HEK293 (cell line): ENCODE data around the gene SLC35F3.

Source experiments
- CTCF ChIA-PET: fragments of 350-600 bp; formaldehyde crosslinking; extraction: SDS; loops from one replicate; lab custom pipeline; 2021; ENCODE audit warnings: antibody characterized with exemption; lab: Yijun Ruan, JAX
- POLR2A ChIA-PET: fragments of 300-600 bp; formaldehyde crosslinking; extraction: SDS; loops from one replicate; lab custom pipeline; 2020; ENCODE audit warnings: antibody characterized with exemption, inconsistent platforms; lab: Yijun Ruan, JAX
- H3K27ac ChIP-seq: fragments of 200-500 bp; sonication (Bioruptor generic); 2 replicates; pipeline ENCODE4 v1.5.1; 2014; ENCODE audit warnings: low read depth, low read length, control low read depth, inconsistent platforms; ENCODE audit errors: extremely low read depth
- H3K36me3 ChIP-seq, 2 experiments: fragments of 200-500 bp in 1 of 2; sonication (Bioruptor generic) in 1 of 2; 1 replicate in 1 of 2; 2 replicates in 1 of 2; pipeline ENCODE4 v1.5.1; 2014 to 2017; ENCODE audit warnings: inconsistent platforms in 2 of 2, low read length in 2 of 2; ENCODE audit not compliant: control insufficient read depth in 2 of 2, insufficient read depth in 1 of 2
- H3K4me1 ChIP-seq: fragments of 200-500 bp; sonication (Bioruptor generic); 2 replicates; pipeline ENCODE4 v1.5.1; 2014; ENCODE audit warnings: mild to moderate bottlenecking, low read length, inconsistent platforms; ENCODE audit not compliant: control insufficient read depth, insufficient read depth
- H3K4me3 ChIP-seq: 2 replicates; pipeline ENCODE4 v1.5.1; 2011; ENCODE audit warnings: low read depth, mild to moderate bottlenecking, control low read depth, low read length, moderate library complexity
- H3K9me3 ChIP-seq: fragments of 200-500 bp; sonication (Bioruptor generic); 2 replicates; pipeline ENCODE4 v1.5.1; 2014; ENCODE audit warnings: low read depth, low read length, inconsistent platforms; ENCODE audit not compliant: control insufficient read depth, insufficient read depth
- EGR2 ChIP-seq: fragments of 450-650 bp; formaldehyde crosslinking; IDR thresholded peaks from 2 replicates; pipeline ENCODE4 v1.5.1; 2016; ENCODE audit warnings: low read depth, missing biosample characterization, missing genetic modification characterization
- FEZF1 ChIP-seq: fragments of 450-650 bp; formaldehyde crosslinking; IDR thresholded peaks from 2 replicates; pipeline ENCODE4 v1.5.1; 2016; ENCODE audit warnings: missing biosample characterization, missing genetic modification characterization
- HOXC10 ChIP-seq: sonication (generic); formaldehyde crosslinking; IDR thresholded peaks from 2 replicates; pipeline ENCODE4 v1.8.1; 2023; ENCODE audit warnings: mild to moderate bottlenecking, missing genetic modification reagents
- HOXD13 ChIP-seq: sonication (generic); formaldehyde crosslinking; IDR thresholded peaks from 2 replicates; pipeline ENCODE4 v1.8.0; 2022; ENCODE audit warnings: missing genetic modification reagents, borderline replicate concordance
- KLF16 ChIP-seq: fragments of 450-650 bp; formaldehyde crosslinking; IDR thresholded peaks from 2 replicates; pipeline ENCODE4 v1.5.1; 2017; ENCODE audit warnings: missing biosample characterization, missing genetic modification characterization
- KLF7 ChIP-seq: fragments of 450-650 bp; formaldehyde crosslinking; IDR thresholded peaks from 2 replicates; pipeline ENCODE4 v1.5.1; 2016; ENCODE audit warnings: missing biosample characterization, missing genetic modification characterization, borderline replicate concordance
- MZF1 ChIP-seq: fragments of 450-650 bp; formaldehyde crosslinking; IDR thresholded peaks from 2 replicates; pipeline ENCODE4 v1.5.1; 2017; ENCODE audit warnings: missing biosample characterization, missing genetic modification characterization, borderline replicate concordance
- OVOL3 ChIP-seq: fragments of 450-650 bp; formaldehyde crosslinking; IDR thresholded peaks from 2 replicates; pipeline ENCODE4 v1.5.1; 2016; ENCODE audit warnings: missing biosample characterization, missing genetic modification characterization
- TRIM28 ChIP-seq: IDR thresholded peaks from 2 replicates; pipeline ENCODE4 v1.6.1; 2011; ENCODE audit warnings: low read length, control low read depth, borderline replicate concordance
- YY2 ChIP-seq: fragments of 450-650 bp; formaldehyde crosslinking; IDR thresholded peaks from 2 replicates; pipeline ENCODE4 v1.5.1; 2016; ENCODE audit warnings: missing biosample characterization, missing genetic modification characterization
- ZFHX2 ChIP-seq: fragments of 450-650 bp; formaldehyde crosslinking; conservative IDR thresholded peaks from 2 replicates; pipeline ENCODE4 v1.5.1; 2016; ENCODE audit warnings: missing biosample characterization, missing genetic modification characterization
- ZNF132 ChIP-seq: fragments of 450-650 bp; formaldehyde crosslinking; IDR thresholded peaks from 2 replicates; pipeline ENCODE4 v1.5.1; 2017; ENCODE audit warnings: missing biosample characterization, missing genetic modification characterization, borderline replicate concordance
- ZNF184 ChIP-seq: fragments of 450-650 bp; IDR thresholded peaks from 2 replicates; pipeline ENCODE4 v1.5.1; 2018; ENCODE audit warnings: missing biosample characterization, mild to moderate bottlenecking, missing genetic modification characterization
- ZNF2 ChIP-seq: fragments of 450-650 bp; formaldehyde crosslinking; IDR thresholded peaks from 2 replicates; pipeline ENCODE4 v1.5.1; 2016; ENCODE audit warnings: missing biosample characterization, missing genetic modification characterization
- ZNF354C ChIP-seq: fragments of 450-650 bp; formaldehyde crosslinking; IDR thresholded peaks from 2 replicates; pipeline ENCODE4 v1.5.1; 2016; ENCODE audit warnings: missing biosample characterization, missing genetic modification characterization, low read depth, borderline replicate concordance
- ZNF416 ChIP-seq: fragments of 450-650 bp; formaldehyde crosslinking; IDR thresholded peaks from 2 replicates; pipeline ENCODE4 v1.5.1; 2016; ENCODE audit warnings: missing biosample characterization, missing genetic modification characterization
- ZNF501 ChIP-seq: fragments of 450-650 bp; formaldehyde crosslinking; IDR thresholded peaks from 2 replicates; pipeline ENCODE4 v1.5.1; 2016; ENCODE audit warnings: missing biosample characterization, missing genetic modification characterization
- ZNF560 ChIP-seq: fragments of 450-650 bp; formaldehyde crosslinking; IDR thresholded peaks from 2 replicates; pipeline ENCODE4 v1.5.1; 2017; ENCODE audit warnings: missing biosample characterization, missing genetic modification characterization, borderline replicate concordance
- ZNF621 ChIP-seq: fragments of 450-650 bp; formaldehyde crosslinking; IDR thresholded peaks from 2 replicates; pipeline ENCODE4 v1.5.1; 2017; ENCODE audit warnings: missing biosample characterization, missing genetic modification characterization
- ZNF660 ChIP-seq: fragments of 450-650 bp; IDR thresholded peaks from 2 replicates; pipeline ENCODE4 v1.5.1; 2018; ENCODE audit warnings: missing biosample characterization, mild to moderate bottlenecking, missing genetic modification characterization
- TF ChIP-seq, protein P1 (sequence below): fragments of 450-650 bp; formaldehyde crosslinking; optimal IDR thresholded peaks from 2 replicates; pipeline ENCODE3; 2016; ENCODE audit warnings: missing biosample characterization, mild to moderate bottlenecking, missing genetic modification characterization
- TF ChIP-seq, protein P2 (sequence below): fragments of 450-650 bp; formaldehyde crosslinking; IDR thresholded peaks from 2 replicates; pipeline ENCODE4 v1.5.1; 2017; ENCODE audit warnings: missing biosample characterization, mild to moderate bottlenecking, missing genetic modification characterization, moderate library complexity
- TF ChIP-seq, protein P3 (sequence below): fragments of 450-650 bp; formaldehyde crosslinking; IDR thresholded peaks from 2 replicates; pipeline ENCODE4 v1.5.1; 2016; ENCODE audit warnings: missing biosample characterization, missing genetic modification characterization
- TF ChIP-seq, protein P4 (sequence below): fragments of 450-650 bp; formaldehyde crosslinking; IDR thresholded peaks from 2 replicates; pipeline ENCODE4 v1.5.1; 2016; ENCODE audit warnings: missing biosample characterization, missing genetic modification characterization
- TF ChIP-seq, protein P5 (sequence below): fragments of 450-650 bp; formaldehyde crosslinking; IDR thresholded peaks from 2 replicates; pipeline ENCODE4 v1.5.1; 2016; ENCODE audit warnings: missing biosample characterization, missing genetic modification characterization
- TF ChIP-seq, protein P6 (sequence below): fragments of 450-650 bp; formaldehyde crosslinking; IDR thresholded peaks from 2 replicates; pipeline ENCODE4 v1.5.1; 2016; ENCODE audit warnings: missing biosample characterization, missing genetic modification characterization, low read depth

The SLC35F3 gene

DNA sequence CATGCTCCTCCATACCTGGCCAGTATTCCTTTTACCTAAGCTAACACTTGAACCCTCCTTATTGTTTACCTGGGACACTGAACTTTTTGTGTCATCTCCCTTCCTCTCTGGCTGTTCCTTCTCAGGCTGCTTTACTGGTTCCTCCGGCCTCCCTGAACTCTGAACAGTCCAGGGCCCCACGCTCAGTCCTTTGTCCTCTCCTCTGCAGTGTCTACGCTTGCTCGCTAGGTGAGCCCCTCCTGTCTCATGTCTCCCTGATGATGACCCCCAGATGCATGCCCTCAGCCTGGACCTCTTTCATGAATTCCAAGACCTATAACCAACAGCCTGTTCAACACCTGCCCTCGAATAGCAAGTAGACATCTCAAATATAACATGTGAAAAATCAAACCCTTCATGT is 360.4 kb downstream of the SLC35F3 start:
- Histone ChIP-seq H3K4me3 (no peak overlapping the region), H3K9me3 (no peaks in the 10 kb centered on the region), H3K4me1 (no peaks in the 10 kb centered on the region), H3K27ac (no peak overlapping the region), H3K36me3 (no peaks in the 10 kb centered on the region)
- ChIA-PET CTCF (interaction anchor here (1.5 kb wide), 1 partner anchor 51 kb away, joined by 5 read pairs; no protein-coding TSS in a partner anchor), POLR2A (no interaction called here)
- TF ChIP-seq ZNF2 (tag by site-specific recombination) = no peak
- no peak for TF ChIP-seq HOXC10 (CRISPR knock-in tag)
- no peak for TF ChIP-seq ZNF416 (tag by site-specific recombination)
- TF ChIP-seq ZNF560 (tag by site-specific recombination) = no peak
- TF ChIP-seq KLF16 (tag by site-specific recombination) = no peak
- TF ChIP-seq, protein P1, sequence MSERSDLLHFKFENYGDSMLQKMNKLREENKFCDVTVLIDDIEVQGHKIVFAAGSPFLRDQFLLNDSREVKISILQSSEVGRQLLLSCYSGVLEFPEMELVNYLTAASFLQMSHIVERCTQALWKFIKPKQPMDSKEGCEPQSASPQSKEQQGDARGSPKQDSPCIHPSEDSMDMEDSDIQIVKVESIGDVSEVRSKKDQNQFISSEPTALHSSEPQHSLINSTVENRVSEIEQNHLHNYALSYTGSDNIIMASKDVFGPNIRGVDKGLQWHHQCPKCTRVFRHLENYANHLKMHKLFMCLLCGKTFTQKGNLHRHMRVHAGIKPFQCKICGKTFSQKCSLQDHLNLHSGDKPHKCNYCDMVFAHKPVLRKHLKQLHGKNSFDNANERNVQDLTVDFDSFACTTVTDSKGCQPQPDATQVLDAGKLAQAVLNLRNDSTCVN (tag by site-specific recombination) = no peak
- TF ChIP-seq ZNF354C (tag by site-specific recombination) = no peak
- TF ChIP-seq, protein P2, sequence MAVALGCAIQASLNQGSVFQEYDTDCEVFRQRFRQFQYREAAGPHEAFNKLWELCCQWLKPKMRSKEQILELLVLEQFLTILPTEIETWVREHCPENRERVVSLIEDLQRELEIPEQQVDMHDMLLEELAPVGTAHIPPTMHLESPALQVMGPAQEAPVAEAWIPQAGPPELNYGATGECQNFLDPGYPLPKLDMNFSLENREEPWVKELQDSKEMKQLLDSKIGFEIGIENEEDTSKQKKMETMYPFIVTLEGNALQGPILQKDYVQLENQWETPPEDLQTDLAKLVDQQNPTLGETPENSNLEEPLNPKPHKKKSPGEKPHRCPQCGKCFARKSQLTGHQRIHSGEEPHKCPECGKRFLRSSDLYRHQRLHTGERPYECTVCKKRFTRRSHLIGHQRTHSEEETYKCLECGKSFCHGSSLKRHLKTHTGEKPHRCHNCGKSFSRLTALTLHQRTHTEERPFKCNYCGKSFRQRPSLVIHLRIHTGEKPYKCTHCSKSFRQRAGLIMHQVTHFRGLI (tag by site-specific recombination) = no peak
- no peak for TF ChIP-seq ZNF621 (tag by site-specific recombination)

DNA sequence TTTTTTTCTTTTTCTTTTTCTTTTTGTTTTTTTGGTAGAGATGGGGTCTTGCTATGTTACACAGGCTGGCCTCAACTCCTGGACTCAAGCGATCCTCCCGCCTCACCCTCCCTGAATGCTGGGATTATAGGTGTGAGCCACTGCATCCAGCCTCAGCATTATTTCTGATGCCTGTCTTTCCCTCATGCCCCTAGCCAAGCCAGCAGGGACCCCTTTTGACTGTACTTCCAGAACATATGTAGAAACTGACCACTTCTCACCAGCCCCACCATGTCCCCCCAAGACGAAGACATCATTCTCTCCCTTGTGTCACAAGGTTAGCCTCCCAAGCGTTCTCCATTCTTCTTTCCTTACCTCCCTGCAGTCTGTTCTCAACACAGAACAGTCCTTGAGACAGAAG is 360.8 kb downstream of the SLC35F3 start:
- TF ChIP-seq EGR2 (tag by site-specific recombination) = no peak
- TF ChIP-seq, protein P3, sequence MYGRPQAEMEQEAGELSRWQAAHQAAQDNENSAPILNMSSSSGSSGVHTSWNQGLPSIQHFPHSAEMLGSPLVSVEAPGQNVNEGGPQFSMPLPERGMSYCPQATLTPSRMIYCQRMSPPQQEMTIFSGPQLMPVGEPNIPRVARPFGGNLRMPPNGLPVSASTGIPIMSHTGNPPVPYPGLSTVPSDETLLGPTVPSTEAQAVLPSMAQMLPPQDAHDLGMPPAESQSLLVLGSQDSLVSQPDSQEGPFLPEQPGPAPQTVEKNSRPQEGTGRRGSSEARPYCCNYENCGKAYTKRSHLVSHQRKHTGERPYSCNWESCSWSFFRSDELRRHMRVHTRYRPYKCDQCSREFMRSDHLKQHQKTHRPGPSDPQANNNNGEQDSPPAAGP (tag by site-specific recombination) = no peak
- TF ChIP-seq OVOL3 (tag by site-specific recombination) = no peak
- no peak for TF ChIP-seq HOXD13
- TF ChIP-seq, protein P4, sequence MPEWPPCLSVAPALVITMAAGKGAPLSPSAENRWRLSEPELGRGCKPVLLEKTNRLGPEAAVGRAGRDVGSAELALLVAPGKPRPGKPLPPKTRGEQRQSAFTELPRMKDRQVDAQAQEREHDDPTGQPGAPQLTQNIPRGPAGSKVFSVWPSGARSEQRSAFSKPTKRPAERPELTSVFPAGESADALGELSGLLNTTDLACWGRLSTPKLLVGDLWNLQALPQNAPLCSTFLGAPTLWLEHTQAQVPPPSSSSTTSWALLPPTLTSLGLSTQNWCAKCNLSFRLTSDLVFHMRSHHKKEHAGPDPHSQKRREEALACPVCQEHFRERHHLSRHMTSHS (tag by site-specific recombination) = no peak
- no peak for TF ChIP-seq KLF7 (tag by site-specific recombination)
- no peak for TF ChIP-seq ZNF660 (tag by site-specific recombination)
- no peak for TF ChIP-seq ZNF501 (tag by site-specific recombination)
- TF ChIP-seq FEZF1 (tag by site-specific recombination) = no peak
- TF ChIP-seq MZF1 = no peak
- TF ChIP-seq, protein P5, sequence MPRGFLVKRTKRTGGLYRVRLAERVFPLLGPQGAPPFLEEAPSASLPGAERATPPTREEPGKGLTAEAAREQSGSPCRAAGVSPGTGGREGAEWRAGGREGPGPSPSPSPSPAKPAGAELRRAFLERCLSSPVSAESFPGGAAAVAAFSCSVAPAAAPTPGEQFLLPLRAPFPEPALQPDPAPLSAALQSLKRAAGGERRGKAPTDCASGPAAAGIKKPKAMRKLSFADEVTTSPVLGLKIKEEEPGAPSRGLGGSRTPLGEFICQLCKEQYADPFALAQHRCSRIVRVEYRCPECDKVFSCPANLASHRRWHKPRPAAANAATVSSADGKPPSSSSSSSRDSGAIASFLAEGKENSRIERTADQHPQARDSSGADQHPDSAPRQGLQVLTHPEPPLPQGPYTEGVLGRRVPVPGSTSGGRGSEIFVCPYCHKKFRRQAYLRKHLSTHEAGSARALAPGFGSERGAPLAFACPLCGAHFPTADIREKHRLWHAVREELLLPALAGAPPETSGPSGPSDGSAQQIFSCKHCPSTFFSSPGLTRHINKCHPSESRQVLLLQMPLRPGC (tag by site-specific recombination) = no peak
- TF ChIP-seq TRIM28 = no peak
- no peak for TF ChIP-seq ZFHX2 (tag by site-specific recombination)
- no peak for TF ChIP-seq ZNF132 (tag by site-specific recombination)
- TF ChIP-seq, protein P6, sequence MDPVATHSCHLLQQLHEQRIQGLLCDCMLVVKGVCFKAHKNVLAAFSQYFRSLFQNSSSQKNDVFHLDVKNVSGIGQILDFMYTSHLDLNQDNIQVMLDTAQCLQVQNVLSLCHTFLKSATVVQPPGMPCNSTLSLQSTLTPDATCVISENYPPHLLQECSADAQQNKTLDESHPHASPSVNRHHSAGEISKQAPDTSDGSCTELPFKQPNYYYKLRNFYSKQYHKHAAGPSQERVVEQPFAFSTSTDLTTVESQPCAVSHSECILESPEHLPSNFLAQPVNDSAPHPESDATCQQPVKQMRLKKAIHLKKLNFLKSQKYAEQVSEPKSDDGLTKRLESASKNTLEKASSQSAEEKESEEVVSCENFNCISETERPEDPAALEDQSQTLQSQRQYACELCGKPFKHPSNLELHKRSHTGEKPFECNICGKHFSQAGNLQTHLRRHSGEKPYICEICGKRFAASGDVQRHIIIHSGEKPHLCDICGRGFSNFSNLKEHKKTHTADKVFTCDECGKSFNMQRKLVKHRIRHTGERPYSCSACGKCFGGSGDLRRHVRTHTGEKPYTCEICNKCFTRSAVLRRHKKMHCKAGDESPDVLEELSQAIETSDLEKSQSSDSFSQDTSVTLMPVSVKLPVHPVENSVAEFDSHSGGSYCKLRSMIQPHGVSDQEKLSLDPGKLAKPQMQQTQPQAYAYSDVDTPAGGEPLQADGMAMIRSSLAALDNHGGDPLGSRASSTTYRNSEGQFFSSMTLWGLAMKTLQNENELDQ (tag by site-specific recombination) = no peak
- TF ChIP-seq ZNF184 (tag by site-specific recombination) = no peak
- no peak for TF ChIP-seq YY2
- H3K9me3 ChIP-seq = no peaks in the 10 kb centered on the region
- H3K36me3 ChIP-seq = no peaks in the 10 kb centered on the region
- ChIA-PET POLR2A (no interaction called here), CTCF (interaction anchor here (1.5 kb wide), 1 partner anchor 52 kb away, joined by 5 read pairs; no protein-coding TSS in a partner anchor)
- H3K4me1 ChIP-seq = no peaks in the 10 kb centered on the region
- H3K4me3 ChIP-seq = no peak overlapping the region
- no peak overlapping the region for H3K27ac ChIP-seq
